GM12872 (cell line): ENCODE results near the gene CHCHD6.

Source experiments
- CTCF ChIP-seq: IDR thresholded peaks from 3 replicates; pipeline ENCODE4 v1.5.1; 2011; ENCODE audit warnings: low read depth, mild to moderate bottlenecking, low read length, moderate library complexity; ENCODE audit not compliant: insufficient read depth

Gene CHCHD6

DNA sequence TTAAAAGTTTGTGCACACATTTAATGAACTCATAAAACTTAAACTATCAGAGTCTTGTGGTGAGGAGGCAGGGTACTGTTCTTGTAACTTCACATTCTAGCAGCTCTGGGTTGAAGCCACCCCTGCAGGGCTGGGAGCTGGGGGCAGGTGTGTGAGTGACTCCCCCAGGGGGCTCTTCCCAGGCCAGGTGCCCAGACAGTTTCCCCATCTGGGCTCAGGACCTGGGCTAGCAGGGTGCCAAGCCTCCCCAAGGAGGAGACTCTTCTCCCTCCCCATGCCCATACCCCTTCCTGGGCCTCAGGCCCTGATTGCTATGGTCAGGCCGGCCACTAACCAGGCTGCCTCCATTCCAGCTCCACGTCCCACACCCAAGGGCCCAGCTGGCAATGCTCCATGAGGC lies 22.0 kb upstream of the CHCHD6 start:
- no peak for TF ChIP-seq CTCF

- no peak for TF ChIP-seq CTCF
Measured at GRCh38 chr3:126683069-126683468, 21.0 kb upstream of the CHCHD6 start.

DNA sequence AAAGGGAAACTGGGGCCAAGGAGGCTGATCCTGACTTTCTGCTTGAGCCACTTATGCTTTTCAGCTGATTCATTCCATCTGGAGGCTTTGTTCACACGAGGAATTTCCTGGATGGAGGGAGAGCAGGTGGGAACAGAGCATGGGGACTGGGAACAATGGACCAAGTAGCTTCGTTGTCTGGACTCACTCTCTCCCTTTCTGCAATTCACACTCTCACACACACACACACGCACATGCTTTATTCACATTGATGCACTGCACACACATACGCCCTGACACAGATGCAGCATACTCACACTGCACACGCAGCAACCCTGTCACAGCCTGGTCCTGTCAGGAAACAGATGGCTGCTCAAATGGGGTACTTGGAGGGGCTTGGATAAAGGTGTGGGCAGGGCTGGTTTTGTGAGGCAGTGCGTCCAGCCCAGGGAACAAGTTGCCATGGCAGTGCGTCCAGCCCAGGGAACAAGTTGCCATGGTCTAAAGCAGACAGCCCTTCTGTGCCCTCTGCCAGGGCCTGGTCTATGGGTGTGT lies 19.8 kb upstream of the CHCHD6 start:
- no peak for TF ChIP-seq CTCF

DNA sequence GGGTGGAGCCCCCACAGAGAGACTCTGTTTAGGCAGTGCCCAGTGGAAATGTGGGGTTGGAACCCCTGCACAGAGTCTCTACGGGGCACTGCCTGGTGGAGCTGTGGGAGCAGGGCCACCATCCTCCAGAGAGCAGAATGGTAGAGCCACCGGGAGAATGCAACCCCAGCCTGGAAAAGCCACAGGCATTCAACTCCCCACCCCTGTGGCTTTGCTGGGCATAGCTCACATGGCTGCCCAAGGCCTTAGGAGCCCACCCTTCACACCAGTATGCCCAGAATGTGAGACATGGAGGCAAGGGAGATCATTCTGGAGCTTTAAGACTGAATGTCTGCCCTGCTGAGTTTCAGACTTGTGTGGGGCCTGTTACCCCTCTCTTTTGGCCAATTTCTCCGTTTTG lies 19.0 kb upstream of the CHCHD6 start:
- TF ChIP-seq CTCF: no peak

DNA sequence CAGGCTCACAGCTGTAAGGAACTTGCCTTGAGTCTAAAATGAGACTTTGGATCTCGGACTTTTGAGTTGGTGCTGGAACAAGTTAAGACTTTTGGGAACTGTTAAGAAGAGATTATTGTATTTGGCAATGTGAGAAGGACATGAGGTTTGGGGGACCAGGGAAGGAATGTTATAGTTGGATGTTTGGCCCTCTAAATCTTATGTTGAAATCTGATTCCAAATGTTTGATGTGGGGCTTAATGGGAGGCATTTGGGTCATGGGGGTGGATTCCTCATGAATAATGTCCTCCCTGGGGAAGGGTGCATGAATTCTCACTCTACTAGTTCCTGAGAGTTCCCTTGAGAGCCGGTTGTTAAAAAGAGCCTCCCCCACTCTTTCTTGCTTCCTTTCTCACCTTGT lies 18.5 kb upstream of the CHCHD6 start:
- no peak for TF ChIP-seq CTCF

DNA sequence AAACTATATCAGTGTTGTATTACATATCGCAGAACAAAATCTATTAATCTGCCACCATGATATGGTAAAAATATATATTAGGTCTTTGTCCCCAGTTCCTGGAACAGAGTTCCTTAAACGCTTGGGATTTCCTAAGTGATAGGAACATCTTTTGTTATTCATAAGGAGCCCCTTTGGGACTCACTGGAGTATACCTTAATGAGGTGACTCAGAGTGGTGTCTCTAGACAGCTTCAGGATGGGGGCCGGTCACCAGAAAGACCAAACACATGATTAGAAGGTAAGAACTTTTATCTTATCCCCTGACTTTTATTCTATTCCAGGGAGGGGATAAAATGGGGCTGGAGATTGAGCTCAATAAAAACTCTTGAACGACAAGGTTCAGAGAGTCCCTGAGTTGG lies 12.3 kb upstream of the CHCHD6 start:
- no peak for TF ChIP-seq CTCF

- TF ChIP-seq CTCF: peak; percentile 24; the same call in 1 of the 3 replicates
Measured at GRCh38 chr3:126692858-126693257, 11.2 kb upstream of the CHCHD6 start.

GRCh38 chr3:126693921-126694320 lies 10.1 kb upstream of the CHCHD6 start:
- no peak for TF ChIP-seq CTCF
